ENCODE measurements around the gene DLX4. TPM values are rescaled to one million over a fixed set of nuclear protein-coding genes. Genes with fewer than 3 reads are reported as not detected.

Gene DLX4
- total RNA-seq, 1 experiment from 2014 or later, result 2.5 TPM

DNA sequence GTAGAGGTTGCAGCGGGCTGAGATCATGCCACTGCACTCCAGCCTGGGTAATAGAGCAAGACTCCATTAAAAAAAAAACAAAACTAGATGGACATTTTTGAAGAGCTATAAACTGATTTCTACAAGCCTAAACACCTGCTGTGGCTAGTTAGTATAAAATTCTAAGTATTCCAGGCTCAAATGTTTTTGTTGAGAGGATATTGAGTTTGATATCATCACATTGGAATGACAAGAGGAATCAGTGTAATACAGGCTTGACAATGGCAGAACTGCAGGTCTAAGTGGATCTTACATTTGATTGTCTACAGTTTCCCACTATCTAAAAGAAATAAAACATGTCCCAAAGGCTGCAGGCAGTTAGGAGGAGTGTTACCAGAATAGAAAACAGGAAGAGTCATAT, 49.9 kb downstream of the DLX4 start:
- H2BK12ac ChIP-seq (ENCODE audit: insufficient read length, low read depth, low read length), result no peak overlapping the region
- no peaks in the 10 kb centered on the region for H3K4me1 ChIP-seq (ENCODE audit: insufficient read depth, low read length)
- no peak overlapping the region for H4K91ac ChIP-seq (ENCODE audit: insufficient read length, low read depth, low read length)
- Mint-ChIP-seq H3K9me3 (peaks cover 10% of the 10 kb centered on the region in 2 experiments), H3K27me3 (ENCODE audit: low read depth) (peaks cover 31% of the 10 kb centered on the region), H3K4me1 (no peaks in the 10 kb centered on the region), H3K27ac (no peak overlapping the region), H3K36me3 (ENCODE audit: insufficient read depth in 1 of 3, low read depth in 3 of 3) (peaks cover 0 to 8% (median 0%) of the 10 kb centered on the region in 3 experiments; a peak in 2 of 7 replicates), H3K4me3 (no peak overlapping the region)
- no peak overlapping the region for H2BK20ac ChIP-seq (ENCODE audit: low read depth, low read length, poor library complexity, severe bottlenecking)
- no peaks in the 10 kb centered on the region for H3K23me2 ChIP-seq (ENCODE audit: insufficient read length, low read depth, low read length, poor library complexity, severe bottlenecking)
- H3K79me1 ChIP-seq (ENCODE audit: insufficient read depth, low read depth, low read length, poor library complexity, severe bottlenecking), result no peaks in the 10 kb centered on the region
- H3K14ac ChIP-seq (ENCODE audit: insufficient read depth, low read length), result no peak overlapping the region
- no peak overlapping the region for H2AFZ ChIP-seq (ENCODE audit: low read length)
- H4K8ac ChIP-seq (replicated peaks; ENCODE audit: insufficient read length, low read depth, low read length), result no peak overlapping the region
- H2BK15ac ChIP-seq (ENCODE audit: low read depth, low read length), result no peak overlapping the region
- H3T11ph ChIP-seq (ENCODE audit: low read length), result no peak overlapping the region
- H4K5ac ChIP-seq (ENCODE audit: insufficient read length, low read depth, low read length), result no peak overlapping the region
- H3K79me2 ChIP-seq (ENCODE audit: insufficient read depth, low read length), result no peaks in the 10 kb centered on the region
- TF ChIP-seq, protein P1, sequence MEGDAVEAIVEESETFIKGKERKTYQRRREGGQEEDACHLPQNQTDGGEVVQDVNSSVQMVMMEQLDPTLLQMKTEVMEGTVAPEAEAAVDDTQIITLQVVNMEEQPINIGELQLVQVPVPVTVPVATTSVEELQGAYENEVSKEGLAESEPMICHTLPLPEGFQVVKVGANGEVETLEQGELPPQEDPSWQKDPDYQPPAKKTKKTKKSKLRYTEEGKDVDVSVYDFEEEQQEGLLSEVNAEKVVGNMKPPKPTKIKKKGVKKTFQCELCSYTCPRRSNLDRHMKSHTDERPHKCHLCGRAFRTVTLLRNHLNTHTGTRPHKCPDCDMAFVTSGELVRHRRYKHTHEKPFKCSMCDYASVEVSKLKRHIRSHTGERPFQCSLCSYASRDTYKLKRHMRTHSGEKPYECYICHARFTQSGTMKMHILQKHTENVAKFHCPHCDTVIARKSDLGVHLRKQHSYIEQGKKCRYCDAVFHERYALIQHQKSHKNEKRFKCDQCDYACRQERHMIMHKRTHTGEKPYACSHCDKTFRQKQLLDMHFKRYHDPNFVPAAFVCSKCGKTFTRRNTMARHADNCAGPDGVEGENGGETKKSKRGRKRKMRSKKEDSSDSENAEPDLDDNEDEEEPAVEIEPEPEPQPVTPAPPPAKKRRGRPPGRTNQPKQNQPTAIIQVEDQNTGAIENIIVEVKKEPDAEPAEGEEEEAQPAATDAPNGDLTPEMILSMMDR (conservative IDR thresholded peaks at IDR 0.05), result no peak
- H3K27me3 ChIP-seq (ENCODE audit: insufficient read depth, low read length), result no peaks in the 10 kb centered on the region
- no peak overlapping the region for H3K27ac ChIP-seq (ENCODE audit: insufficient read length, low read depth, low read length)
- H3K23ac ChIP-seq (ENCODE audit: insufficient read length, low read depth, low read length), result no peak overlapping the region
- no peak for DNase-seq
- H3K18ac ChIP-seq (ENCODE audit: insufficient read length, low read depth, low read length), result no peak overlapping the region
- H2BK120ac ChIP-seq (ENCODE audit: low read depth, low read length, poor library complexity, severe bottlenecking), result no peak overlapping the region
- peaks cover 7% of the 10 kb centered on the region for H3K9me3 ChIP-seq (ENCODE audit: control insufficient read depth, low read depth, low read length)
- H3K56ac ChIP-seq (ENCODE audit: insufficient read length, low read depth, low read length), result no peak overlapping the region
- no peak overlapping the region for H3K4me2 ChIP-seq (ENCODE audit: insufficient read depth, insufficient read length, low read length)
- no peak overlapping the region for H2BK5ac ChIP-seq (ENCODE audit: insufficient read length, low read length)
- H3K9ac ChIP-seq (ENCODE audit: extremely low read depth, insufficient read length, low read length), result no peak overlapping the region
- H4K20me1 ChIP-seq (ENCODE audit: control insufficient read depth, insufficient read depth, insufficient read length), result no peaks in the 10 kb centered on the region
- WGBS (ENCODE audit: extremely low coverage, insufficient read length, low lambda C conversion rate), result no CpG with 5 or more reads among the region's 1 CpG
- no peak overlapping the region for H2AK5ac ChIP-seq (ENCODE audit: insufficient read length, low read length)
- no peak overlapping the region for H3K4ac ChIP-seq (ENCODE audit: low read depth, low read length)

Data from H9 (cell line).